VCaP (cell line): ENCODE results near the gene PLK1.

ENCODE experiments used
- H3K27ac ChIP-seq: fragments of 450-650 bp; 2 replicates; pipeline ENCODE4 v1.5.1; 2017
- CTCF ChIP-seq: fragments of 450-650 bp; conservative IDR thresholded peaks from 2 replicates; pipeline ENCODE4 v1.5.1; 2017; ENCODE audit warnings: mild to moderate bottlenecking, moderate library complexity

Gene PLK1

GRCh38 chr16:23694265-23694643 is 15.6 kb downstream of the PLK1 start:
- no peak overlapping the region for H3K27ac ChIP-seq
- TF ChIP-seq CTCF, result no peak

GRCh38 chr16:23694644-23695373 is 16.1 kb downstream of the PLK1 start:
- no peak overlapping the region for H3K27ac ChIP-seq
- no peak for TF ChIP-seq CTCF

- no peak for TF ChIP-seq CTCF
Observed at GRCh38 chr16:23695756-23696155, 17.1 kb downstream of the PLK1 start.

GRCh38 chr16:23699100-23699499 is 20.4 kb downstream of the PLK1 start:
- no peak overlapping the region for H3K27ac ChIP-seq
- TF ChIP-seq CTCF, result no peak

More at GRCh38 chr16:23695756-23696155, 17.1 kb downstream of the PLK1 start:
- no peak overlapping the region for H3K27ac ChIP-seq

- H3K27ac ChIP-seq, result no peak overlapping the region
- no peak for TF ChIP-seq CTCF
Observed at GRCh38 chr16:23700093-23700492, 21.4 kb downstream of the PLK1 start.

- H3K27ac ChIP-seq, result no peak overlapping the region
- no peak for TF ChIP-seq CTCF
Observed at GRCh38 chr16:23700509-23700908, 21.8 kb downstream of the PLK1 start.

- no peak for TF ChIP-seq CTCF
- H3K27ac ChIP-seq, result no peak overlapping the region
Observed at GRCh38 chr16:23701045-23701444, 22.4 kb downstream of the PLK1 start.
